Measurements from ENCODE around the gene UBN1.

The UBN1 gene

DNA sequence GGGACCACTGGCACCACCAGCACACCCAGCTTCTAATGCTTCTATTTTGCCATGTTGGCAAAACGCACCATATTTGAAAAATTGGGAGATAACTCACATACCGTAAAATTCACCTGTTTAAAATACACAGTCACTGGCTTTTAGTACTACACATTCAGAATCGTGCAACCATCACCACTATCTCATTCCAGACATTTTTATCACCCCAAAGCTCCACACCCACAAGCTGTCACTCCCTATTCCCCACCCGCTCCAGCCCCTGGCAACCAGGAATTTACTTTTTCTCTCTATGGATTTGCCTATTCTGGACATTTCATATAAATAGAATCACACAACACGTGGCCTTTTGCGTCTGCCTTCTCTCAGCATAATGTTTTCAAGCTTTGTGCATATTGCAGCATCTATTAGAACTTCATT is 64.7 kb downstream of the UBN1 start:
- Histone ChIP-seq H3K4me3 (ENCODE audit: low read depth, low read length) (no peak overlapping the region), H3K36me3 (no peaks in the 10 kb centered on the region), H3K27me3 (ENCODE audit: insufficient read depth, low read depth, severe bottlenecking) (no peaks in the 10 kb centered on the region), H3K27ac (no peak overlapping the region), H3K9me3 (ENCODE audit: severe bottlenecking) (no peaks in the 10 kb centered on the region)
- TF ChIP-seq, protein P1, sequence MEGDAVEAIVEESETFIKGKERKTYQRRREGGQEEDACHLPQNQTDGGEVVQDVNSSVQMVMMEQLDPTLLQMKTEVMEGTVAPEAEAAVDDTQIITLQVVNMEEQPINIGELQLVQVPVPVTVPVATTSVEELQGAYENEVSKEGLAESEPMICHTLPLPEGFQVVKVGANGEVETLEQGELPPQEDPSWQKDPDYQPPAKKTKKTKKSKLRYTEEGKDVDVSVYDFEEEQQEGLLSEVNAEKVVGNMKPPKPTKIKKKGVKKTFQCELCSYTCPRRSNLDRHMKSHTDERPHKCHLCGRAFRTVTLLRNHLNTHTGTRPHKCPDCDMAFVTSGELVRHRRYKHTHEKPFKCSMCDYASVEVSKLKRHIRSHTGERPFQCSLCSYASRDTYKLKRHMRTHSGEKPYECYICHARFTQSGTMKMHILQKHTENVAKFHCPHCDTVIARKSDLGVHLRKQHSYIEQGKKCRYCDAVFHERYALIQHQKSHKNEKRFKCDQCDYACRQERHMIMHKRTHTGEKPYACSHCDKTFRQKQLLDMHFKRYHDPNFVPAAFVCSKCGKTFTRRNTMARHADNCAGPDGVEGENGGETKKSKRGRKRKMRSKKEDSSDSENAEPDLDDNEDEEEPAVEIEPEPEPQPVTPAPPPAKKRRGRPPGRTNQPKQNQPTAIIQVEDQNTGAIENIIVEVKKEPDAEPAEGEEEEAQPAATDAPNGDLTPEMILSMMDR (IDR thresholded peaks at IDR 0.05; ENCODE audit: low read depth, low read length): no peak
- DNase-seq: no peak

DNA sequence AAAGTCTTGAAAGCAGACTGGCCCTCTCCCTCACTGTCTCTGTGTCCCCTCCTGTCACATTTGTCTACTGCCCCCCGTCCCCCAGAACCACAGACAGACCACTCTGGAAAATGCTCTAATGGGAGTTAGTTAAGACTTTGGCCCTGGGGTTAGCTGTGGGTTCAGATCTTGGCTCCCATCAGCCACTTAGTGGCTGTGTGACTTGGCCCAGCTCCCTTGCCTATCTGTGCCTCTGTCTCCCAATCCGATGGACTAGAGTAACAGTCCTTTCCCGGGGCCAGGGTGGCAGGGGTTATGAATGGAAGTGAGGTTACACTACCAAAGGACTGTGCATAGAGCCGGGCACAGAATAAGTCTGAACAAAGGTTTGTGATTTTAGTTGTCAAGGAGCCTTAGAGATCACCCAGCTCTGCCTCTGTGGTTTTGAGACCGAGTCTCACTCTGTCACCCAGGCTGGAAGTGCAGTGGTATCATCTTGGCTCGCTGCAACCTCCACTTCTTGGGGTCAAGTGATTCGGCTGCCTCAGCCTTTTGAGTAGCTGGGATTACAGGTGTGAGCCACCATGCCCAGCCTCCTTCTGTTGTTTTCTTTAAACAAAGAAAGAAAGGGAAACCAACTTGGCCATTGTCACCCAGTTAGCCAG is 66.0 kb downstream of the UBN1 start:
- TF ChIP-seq, protein P1 (IDR thresholded peaks at IDR 0.05; ENCODE audit: low read depth, low read length): no peak
- no peak overlapping the region for H3K4me3 ChIP-seq (ENCODE audit: low read depth, low read length)
- H3K36me3 ChIP-seq: no peaks in the 10 kb centered on the region

DNA sequence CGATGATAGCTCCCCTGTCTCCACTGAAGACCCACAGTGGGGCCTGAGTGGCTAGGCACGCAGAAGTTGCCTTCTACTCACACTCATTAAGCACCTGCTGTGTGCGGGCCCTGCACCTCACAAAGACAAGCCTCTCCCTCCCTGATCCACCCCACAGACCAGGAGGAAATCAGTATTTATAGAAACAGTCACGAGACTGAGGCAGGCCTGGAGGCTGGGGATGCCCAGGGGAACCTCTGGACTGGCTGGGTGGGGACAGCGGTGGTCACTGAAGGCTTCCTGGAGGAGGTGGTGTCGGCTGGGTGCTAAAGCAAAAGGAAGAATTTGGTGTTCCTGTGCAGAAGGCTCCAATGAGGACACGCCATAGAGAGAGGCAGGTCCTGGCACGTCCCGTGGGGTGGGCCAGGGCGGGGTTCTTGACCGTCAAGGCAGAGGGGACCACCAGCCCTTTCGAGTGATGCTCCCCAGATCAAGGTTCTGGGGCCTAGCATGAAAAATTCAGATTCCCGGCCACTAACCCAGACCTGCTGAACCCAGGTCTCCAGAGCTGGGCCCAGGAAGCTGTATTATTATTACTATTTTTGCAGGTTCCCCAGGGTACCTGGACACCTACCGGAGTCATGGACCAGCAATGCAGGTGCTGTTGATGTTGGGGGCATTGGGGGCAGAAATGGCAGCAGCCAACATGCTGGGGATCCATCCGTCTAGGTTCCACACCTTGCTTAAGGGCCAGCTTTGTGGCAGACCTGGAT is 66.7 kb downstream of the UBN1 start:
- TF ChIP-seq, protein P1 (IDR thresholded peaks at IDR 0.05; ENCODE audit: low read depth, low read length): no peak
- no peak overlapping the region for H3K4me3 ChIP-seq (ENCODE audit: low read depth, low read length)
- no peaks in the 10 kb centered on the region for H3K27me3 ChIP-seq (ENCODE audit: insufficient read depth, low read depth, severe bottlenecking)
- no peak overlapping the region for H3K27ac ChIP-seq
- no peaks in the 10 kb centered on the region for H3K9me3 ChIP-seq (ENCODE audit: severe bottlenecking)
- no peaks in the 10 kb centered on the region for H3K36me3 ChIP-seq
- no peak for DNase-seq

More for the DNA sequence above, 66.0 kb downstream of the UBN1 start:
- H3K27me3 ChIP-seq (ENCODE audit: insufficient read depth, low read depth, severe bottlenecking): no peaks in the 10 kb centered on the region
- no peak overlapping the region for H3K27ac ChIP-seq
- H3K9me3 ChIP-seq (ENCODE audit: severe bottlenecking): no peaks in the 10 kb centered on the region
- DNase-seq: no peak

DNA sequence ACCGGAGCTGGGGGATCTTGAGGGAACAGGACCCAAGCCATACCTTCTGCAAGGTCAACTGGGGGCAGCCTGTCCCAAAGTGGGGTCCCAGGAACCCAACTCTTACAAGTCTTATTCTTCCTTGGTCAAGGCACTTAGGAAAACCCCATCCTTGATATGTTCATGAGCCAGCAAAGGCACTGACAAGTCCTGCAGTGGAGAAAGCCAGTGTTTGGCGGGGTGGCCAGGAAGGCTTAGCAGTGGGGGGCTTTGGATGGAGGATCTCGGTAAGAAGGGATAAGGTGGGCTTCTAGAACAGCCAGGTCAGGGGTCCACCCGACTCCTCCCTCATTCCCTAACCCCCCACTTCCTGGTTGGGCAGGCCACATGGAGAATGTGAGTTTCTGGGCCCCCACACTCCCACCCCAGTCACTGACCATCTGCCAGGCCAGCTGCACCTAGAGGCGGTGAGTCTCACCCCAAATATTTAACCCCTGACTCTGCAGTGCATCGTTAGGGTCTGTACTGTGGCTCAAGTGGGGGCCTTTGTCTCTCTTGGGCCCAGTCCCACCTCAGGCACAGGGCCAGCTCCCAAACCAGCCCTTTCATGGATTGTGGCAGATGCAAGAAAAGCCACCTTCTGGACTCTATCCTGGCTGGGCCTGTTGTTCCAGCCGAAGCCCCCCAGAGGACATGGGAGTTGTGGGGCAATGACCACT is 67.4 kb downstream of the UBN1 start:
- H3K9me3 ChIP-seq (ENCODE audit: severe bottlenecking): no peaks in the 10 kb centered on the region
- TF ChIP-seq, protein P1 (IDR thresholded peaks at IDR 0.05; ENCODE audit: low read depth, low read length): no peak
- H3K27me3 ChIP-seq (ENCODE audit: insufficient read depth, low read depth, severe bottlenecking): no peaks in the 10 kb centered on the region
- no peak for DNase-seq
- no peaks in the 10 kb centered on the region for H3K36me3 ChIP-seq
- H3K4me3 ChIP-seq (ENCODE audit: low read depth, low read length): no peak overlapping the region
- H3K27ac ChIP-seq: no peak overlapping the region

DNA sequence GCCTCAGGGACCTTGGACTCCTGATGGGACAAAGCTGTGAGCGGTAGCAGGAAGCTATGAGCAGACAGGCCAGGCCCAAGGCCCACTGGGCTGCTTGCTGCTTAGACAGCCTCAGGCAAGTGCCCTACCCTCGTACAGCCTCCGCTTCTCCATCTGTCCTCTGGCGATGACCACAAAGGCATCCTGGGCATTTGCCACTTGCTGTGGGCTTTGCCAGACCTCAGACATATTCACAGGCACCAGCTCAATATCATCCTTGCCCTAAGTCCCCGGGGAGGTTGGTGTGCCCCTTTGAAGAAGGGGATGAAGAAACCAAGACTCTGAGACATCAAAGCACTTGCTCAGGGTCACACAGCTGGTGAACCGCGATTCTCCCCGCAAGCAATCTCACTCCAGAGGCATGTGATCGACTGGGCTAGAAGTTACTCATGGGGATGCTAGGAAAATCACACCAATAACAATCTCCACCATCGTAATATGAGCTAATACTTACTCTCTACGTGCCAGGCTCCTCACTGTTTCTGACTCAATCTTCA is 68.0 kb downstream of the UBN1 start:
- Histone ChIP-seq H3K27ac (no peak overlapping the region), H3K4me3 (ENCODE audit: low read depth, low read length) (no peak overlapping the region), H3K9me3 (ENCODE audit: severe bottlenecking) (no peaks in the 10 kb centered on the region), H3K36me3 (no peaks in the 10 kb centered on the region), H3K27me3 (ENCODE audit: insufficient read depth, low read depth, severe bottlenecking) (no peaks in the 10 kb centered on the region)
- DNase-seq: no peak
- TF ChIP-seq, protein P1 (IDR thresholded peaks at IDR 0.05; ENCODE audit: low read depth, low read length): no peak
